ENCODE data around the gene SPATA4.

The SPATA4 gene

DNA sequence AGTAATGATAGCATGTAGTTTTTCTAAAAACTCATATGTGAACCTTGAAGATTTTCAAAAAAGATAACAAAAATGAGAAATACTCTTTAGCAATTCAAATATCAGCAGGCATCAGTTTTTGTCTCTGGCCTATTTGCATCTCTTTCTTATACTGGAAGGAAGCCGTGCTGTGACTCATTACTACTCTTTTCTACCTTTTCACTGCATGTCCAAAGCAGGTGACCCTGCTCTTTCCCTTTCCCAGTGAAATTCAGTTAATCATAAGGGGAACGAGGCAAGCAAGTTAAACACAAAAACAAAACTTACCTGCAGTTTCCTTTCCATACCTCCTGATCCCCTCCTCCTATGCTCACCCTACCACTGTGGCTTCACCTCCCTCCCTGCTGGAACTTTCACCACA lies 9.3 kb downstream of the SPATA4 start:
- DNase-seq (ENCODE audit: low read depth), result no peak
- H3K4me3 ChIP-seq (ENCODE audit: low read depth, low read length), result no peak overlapping the region
- TF ChIP-seq CTCF (IDR thresholded peaks at IDR 0.05; ENCODE audit: control insufficient read depth, extremely low read depth, insufficient read depth), result no peak

DNA sequence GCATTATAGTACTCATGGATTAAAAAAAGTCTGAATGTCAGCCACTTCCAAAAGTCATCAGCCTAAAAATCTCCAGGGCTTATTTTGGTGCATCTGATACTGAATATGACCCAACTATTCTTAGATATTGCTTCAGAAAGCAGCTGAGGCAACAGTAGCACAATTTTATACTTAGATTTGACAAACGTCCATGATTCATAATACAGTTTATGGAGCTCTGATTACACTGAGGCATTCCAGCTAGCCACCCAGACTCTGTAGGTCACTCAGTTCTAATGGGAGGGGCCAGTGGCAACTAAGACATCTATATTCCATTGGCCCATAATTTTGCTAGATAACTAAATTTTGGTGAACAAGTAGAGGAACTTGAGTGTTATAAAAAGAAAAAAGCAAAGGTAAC lies 10.3 kb downstream of the SPATA4 start:
- no peak overlapping the region for H3K4me3 ChIP-seq (ENCODE audit: low read depth, low read length)
- DNase-seq (ENCODE audit: low read depth), result no peak
- TF ChIP-seq CTCF (IDR thresholded peaks at IDR 0.05; ENCODE audit: control insufficient read depth, extremely low read depth, insufficient read depth), result no peak

DNA sequence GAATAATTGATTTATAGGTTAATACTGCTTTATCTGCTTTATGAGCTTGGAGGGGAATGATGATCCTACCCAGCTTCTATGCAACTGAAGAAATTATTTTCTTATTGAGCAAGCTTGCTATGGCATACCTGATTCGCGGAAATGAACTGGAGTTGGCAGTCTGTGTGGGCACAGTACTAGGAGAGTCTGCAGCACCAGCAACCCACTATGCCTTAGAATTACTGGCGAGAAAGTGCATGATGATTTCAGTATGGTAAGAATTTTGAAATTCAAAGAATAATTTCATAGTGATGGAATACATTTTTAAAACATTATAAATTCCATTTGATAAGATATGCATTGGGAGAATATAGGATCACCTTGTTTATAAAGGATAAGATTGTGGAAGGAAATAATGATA lies 32.3 kb downstream of the SPATA4 start:
- no peak overlapping the region for H3K4me3 ChIP-seq (ENCODE audit: low read depth, low read length)

DNA sequence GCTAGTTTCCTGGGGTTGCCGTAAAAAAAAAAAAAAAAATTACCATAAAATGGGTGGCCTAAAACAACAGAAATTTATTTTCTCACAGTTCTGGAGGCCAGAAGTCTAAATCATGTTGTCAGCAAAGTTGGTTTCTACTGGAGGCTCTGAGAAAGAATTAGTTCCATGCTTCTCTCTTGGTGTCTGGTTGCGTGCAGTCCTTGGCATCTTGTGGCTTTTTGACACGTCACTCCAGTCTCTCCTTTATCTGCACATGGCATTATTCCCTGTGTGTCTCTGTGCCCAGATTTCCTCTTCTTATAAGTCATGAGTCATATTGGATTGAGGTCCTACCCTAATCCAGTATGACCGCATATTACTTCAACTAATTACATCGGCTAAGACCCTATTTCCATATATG lies 38.7 kb downstream of the SPATA4 start:
- no peak for DNase-seq (ENCODE audit: low read depth)
- TF ChIP-seq CTCF (IDR thresholded peaks at IDR 0.05; ENCODE audit: control insufficient read depth, extremely low read depth, insufficient read depth), result no peak
- no peak overlapping the region for H3K4me3 ChIP-seq (ENCODE audit: low read depth, low read length)

More for the DNA sequence above, 32.3 kb downstream of the SPATA4 start:
- no peak for DNase-seq (ENCODE audit: low read depth)
- TF ChIP-seq CTCF (IDR thresholded peaks at IDR 0.05; ENCODE audit: control insufficient read depth, extremely low read depth, insufficient read depth), result no peak

- no peak overlapping the region for H3K4me3 ChIP-seq (ENCODE audit: low read depth, low read length)
- DNase-seq (ENCODE audit: low read depth), result no peak
- TF ChIP-seq CTCF (IDR thresholded peaks at IDR 0.05; ENCODE audit: control insufficient read depth, extremely low read depth, insufficient read depth), result no peak
Observed at GRCh38 chr4:176153124-176153523, 42.3 kb downstream of the SPATA4 start.

- H3K4me3 ChIP-seq (ENCODE audit: low read depth, low read length), result no peak overlapping the region
- no peak for DNase-seq (ENCODE audit: low read depth)
- no peak for TF ChIP-seq CTCF (IDR thresholded peaks at IDR 0.05; ENCODE audit: control insufficient read depth, extremely low read depth, insufficient read depth)
Observed at GRCh38 chr4:176150704-176151103, 44.7 kb downstream of the SPATA4 start.

- TF ChIP-seq CTCF (IDR thresholded peaks at IDR 0.05; ENCODE audit: control insufficient read depth, extremely low read depth, insufficient read depth), result peak; percentile 55
- no peak overlapping the region for H3K4me3 ChIP-seq (ENCODE audit: low read depth, low read length)
- DNase-seq (ENCODE audit: low read depth), result peak; percentile 17
Observed at GRCh38 chr4:176150356-176150682, 45.1 kb downstream of the SPATA4 start.

All from LNCaP clone FGC (cell line).